ENCODE measurements around the gene ELMO1.

ELMO1 gene

GRCh38 chr7:37438906-37439652 lies 9.6 kb downstream of the ELMO1 start:
- no peak overlapping the region for H2BK15ac ChIP-seq (replicated peaks; ENCODE audit: low read depth)
- H3K79me2 ChIP-seq (ENCODE audit: control insufficient read depth, insufficient read depth, low read length) = peaks cover 5% of the 10 kb centered on the region
- H3K23ac ChIP-seq (ENCODE audit: low read length) = no peak overlapping the region
- no peak overlapping the region for H2BK120ac ChIP-seq (ENCODE audit: low read depth, low read length)
- H3K27ac ChIP-seq (ENCODE audit: low read depth, low read length) = no peak overlapping the region
- no peaks in the 10 kb centered on the region for H3K36me3 ChIP-seq (ENCODE audit: control insufficient read depth, insufficient read depth, low read length)
- no peak overlapping the region for H2AK5ac ChIP-seq (ENCODE audit: low read length)
- WGBS (ENCODE audit: extremely low coverage, insufficient coverage, low lambda C conversion rate) = no CpG with 5 or more reads among the region's 4 CpGs
- H2BK5ac ChIP-seq (ENCODE audit: low read length) = no peak overlapping the region
- no peak overlapping the region for H3K4me3 ChIP-seq (ENCODE audit: low read length)
- DNase-seq = no peak
- H3K79me1 ChIP-seq (ENCODE audit: low read length) = peaks cover 12% of the 10 kb centered on the region
- H3K27me3 ChIP-seq (ENCODE audit: insufficient read depth, low read length, poor library complexity) = no peaks in the 10 kb centered on the region
- H3K4ac ChIP-seq (ENCODE audit: low read depth, low read length) = no peak overlapping the region
- H3K56ac ChIP-seq (ENCODE audit: low read length) = no peak overlapping the region
- no peak overlapping the region for H4K8ac ChIP-seq (ENCODE audit: low read depth, low read length)
- H4K5ac ChIP-seq (ENCODE audit: low read length) = no peak overlapping the region
- H3K4me1 ChIP-seq (ENCODE audit: control insufficient read depth, low read depth, low read length) = peaks cover 6% of the 10 kb centered on the region
- H3K9ac ChIP-seq (ENCODE audit: low read length) = no peak overlapping the region
- no peak overlapping the region for H3K18ac ChIP-seq (ENCODE audit: low read length)
- no peak overlapping the region for H3K4me2 ChIP-seq (ENCODE audit: low read length)

GRCh38 chr7:37435156-37435855 lies 13.4 kb downstream of the ELMO1 start:
- Histone ChIP-seq H3K4ac (ENCODE audit: low read depth, low read length) (no peak overlapping the region), H3K23ac (ENCODE audit: low read length) (no peak overlapping the region), H3K4me1 (ENCODE audit: control insufficient read depth, low read depth, low read length) (peaks cover 3% of the 10 kb centered on the region), H3K56ac (ENCODE audit: low read length) (no peak overlapping the region), H3K36me3 (ENCODE audit: control insufficient read depth, insufficient read depth, low read length) (no peaks in the 10 kb centered on the region), H3K4me2 (ENCODE audit: low read length) (no peak overlapping the region), H2AK5ac (ENCODE audit: low read length) (no peak overlapping the region), H2BK5ac (ENCODE audit: low read length) (no peak overlapping the region), H3K4me3 (ENCODE audit: low read length) (no peak overlapping the region), H3K9ac (ENCODE audit: low read length) (no peak overlapping the region), H3K18ac (ENCODE audit: low read length) (no peak overlapping the region), H3K79me2 (ENCODE audit: control insufficient read depth, insufficient read depth, low read length) (peaks cover 2% of the 10 kb centered on the region), H4K8ac (ENCODE audit: low read depth, low read length) (no peak overlapping the region), H3K27me3 (ENCODE audit: insufficient read depth, low read length, poor library complexity) (no peaks in the 10 kb centered on the region), H3K79me1 (ENCODE audit: low read length) (peaks cover 9% of the 10 kb centered on the region), H4K5ac (ENCODE audit: low read length) (no peak overlapping the region), H3K27ac (ENCODE audit: low read depth, low read length) (no peak overlapping the region), H2BK120ac (ENCODE audit: low read depth, low read length) (no peak overlapping the region), H2BK15ac (replicated peaks; ENCODE audit: low read depth) (no peak overlapping the region)
- WGBS (ENCODE audit: extremely low coverage, insufficient coverage, low lambda C conversion rate) = no CpG with 5 or more reads among the region's 6 CpGs
- no peak for DNase-seq

GRCh38 chr7:37434529-37434928 lies 14.1 kb downstream of the ELMO1 start:
- Histone ChIP-seq H3K79me1 (ENCODE audit: low read length) (peaks cover 12% of the 10 kb centered on the region), H4K8ac (ENCODE audit: low read depth, low read length) (no peak overlapping the region), H3K23ac (ENCODE audit: low read length) (no peak overlapping the region), H3K79me2 (ENCODE audit: control insufficient read depth, insufficient read depth, low read length) (peaks cover 2% of the 10 kb centered on the region), H2AK5ac (ENCODE audit: low read length) (no peak overlapping the region), H2BK120ac (ENCODE audit: low read depth, low read length) (no peak overlapping the region), H3K27ac (ENCODE audit: low read depth, low read length) (no peak overlapping the region), H3K36me3 (ENCODE audit: control insufficient read depth, insufficient read depth, low read length) (no peaks in the 10 kb centered on the region), H3K4me3 (ENCODE audit: low read length) (no peak overlapping the region), H3K56ac (ENCODE audit: low read length) (peak overlapping the region; percentile 51), H3K27me3 (ENCODE audit: insufficient read depth, low read length, poor library complexity) (no peaks in the 10 kb centered on the region), H2BK5ac (ENCODE audit: low read length) (no peak overlapping the region), H3K4me2 (ENCODE audit: low read length) (no peak overlapping the region), H3K4me1 (ENCODE audit: control insufficient read depth, low read depth, low read length) (peaks cover 3% of the 10 kb centered on the region), H2BK15ac (replicated peaks; ENCODE audit: low read depth) (no peak overlapping the region), H4K5ac (ENCODE audit: low read length) (no peak overlapping the region), H3K9ac (ENCODE audit: low read length) (no peak overlapping the region), H3K4ac (ENCODE audit: low read depth, low read length) (no peak overlapping the region), H3K18ac (ENCODE audit: low read length) (no peak overlapping the region)
- WGBS (ENCODE audit: extremely low coverage, insufficient coverage, low lambda C conversion rate) = no CpG with 5 or more reads among the region's 3 CpGs
- DNase-seq = no peak

GRCh38 chr7:37433166-37433565 lies 15.5 kb downstream of the ELMO1 start:
- H3K4me1 ChIP-seq (ENCODE audit: control insufficient read depth, low read depth, low read length) = peaks cover 3% of the 10 kb centered on the region

GRCh38 chr7:37432281-37432920 lies 16.3 kb downstream of the ELMO1 start:
- no peak overlapping the region for H3K23ac ChIP-seq (ENCODE audit: low read length)

More at GRCh38 chr7:37433166-37433565, 15.5 kb downstream of the ELMO1 start:
- Histone ChIP-seq H3K9ac (ENCODE audit: low read length) (no peak overlapping the region), H3K79me1 (ENCODE audit: low read length) (peaks cover 12% of the 10 kb centered on the region), H3K18ac (ENCODE audit: low read length) (no peak overlapping the region), H3K4ac (ENCODE audit: low read depth, low read length) (no peak overlapping the region), H3K79me2 (ENCODE audit: control insufficient read depth, insufficient read depth, low read length) (peaks cover 2% of the 10 kb centered on the region), H2AK5ac (ENCODE audit: low read length) (no peak overlapping the region), H4K8ac (ENCODE audit: low read depth, low read length) (no peak overlapping the region), H2BK15ac (replicated peaks; ENCODE audit: low read depth) (no peak overlapping the region), H4K5ac (ENCODE audit: low read length) (no peak overlapping the region), H3K23ac (ENCODE audit: low read length) (no peak overlapping the region), H2BK120ac (ENCODE audit: low read depth, low read length) (no peak overlapping the region), H3K4me2 (ENCODE audit: low read length) (no peak overlapping the region), H3K27me3 (ENCODE audit: insufficient read depth, low read length, poor library complexity) (no peaks in the 10 kb centered on the region), H3K27ac (ENCODE audit: low read depth, low read length) (no peak overlapping the region), H3K56ac (ENCODE audit: low read length) (no peak overlapping the region), H2BK5ac (ENCODE audit: low read length) (no peak overlapping the region), H3K36me3 (ENCODE audit: control insufficient read depth, insufficient read depth, low read length) (no peaks in the 10 kb centered on the region), H3K4me3 (ENCODE audit: low read length) (no peak overlapping the region)
- DNase-seq = peak; percentile 72
- WGBS (ENCODE audit: extremely low coverage, insufficient coverage, low lambda C conversion rate) = no CpG with 5 or more reads among the region's 3 CpGs

More at GRCh38 chr7:37432281-37432920, 16.3 kb downstream of the ELMO1 start:
- no peak overlapping the region for H3K4me3 ChIP-seq (ENCODE audit: low read length)
- peaks cover 12% of the 10 kb centered on the region for H3K79me1 ChIP-seq (ENCODE audit: low read length)
- H2BK120ac ChIP-seq (ENCODE audit: low read depth, low read length) = no peak overlapping the region
- H3K27me3 ChIP-seq (ENCODE audit: insufficient read depth, low read length, poor library complexity) = no peaks in the 10 kb centered on the region
- H3K4me1 ChIP-seq (ENCODE audit: control insufficient read depth, low read depth, low read length) = peaks cover 3% of the 10 kb centered on the region
- H2BK15ac ChIP-seq (replicated peaks; ENCODE audit: low read depth) = no peak overlapping the region
- H4K8ac ChIP-seq (ENCODE audit: low read depth, low read length) = no peak overlapping the region
- no peak overlapping the region for H3K18ac ChIP-seq (ENCODE audit: low read length)
- no peak overlapping the region for H3K56ac ChIP-seq (ENCODE audit: low read length)
- H3K4ac ChIP-seq (ENCODE audit: low read depth, low read length) = no peak overlapping the region
- no peak overlapping the region for H3K4me2 ChIP-seq (ENCODE audit: low read length)
- H3K27ac ChIP-seq (ENCODE audit: low read depth, low read length) = no peak overlapping the region
- H4K5ac ChIP-seq (ENCODE audit: low read length) = no peak overlapping the region
- H2BK5ac ChIP-seq (ENCODE audit: low read length) = no peak overlapping the region
- no CpG with 5 or more reads among the region's 8 CpGs for WGBS (ENCODE audit: extremely low coverage, insufficient coverage, low lambda C conversion rate)
- no peak overlapping the region for H2AK5ac ChIP-seq (ENCODE audit: low read length)
- H3K36me3 ChIP-seq (ENCODE audit: control insufficient read depth, insufficient read depth, low read length) = no peaks in the 10 kb centered on the region
- DNase-seq = no peak
- no peak overlapping the region for H3K9ac ChIP-seq (ENCODE audit: low read length)
- H3K79me2 ChIP-seq (ENCODE audit: control insufficient read depth, insufficient read depth, low read length) = peaks cover 2% of the 10 kb centered on the region
